ENCODE measurements around the gene SPG7.

GRCh38 chr16:89507214-89507833 is 879 bp upstream of the SPG7 start:
- TF ChIP-seq TARDBP (IDR thresholded peaks at IDR 0.05) (no peak), FOXK2 (IDR thresholded peaks at IDR 0.05) (no peak), SP1 (IDR thresholded peaks at IDR 0.05) (no peak), SUZ12 (IDR thresholded peaks at IDR 0.05) (no peak), HDGF (IDR thresholded peaks at IDR 0.05; ENCODE audit: borderline replicate concordance) (no peak), ZNF384 (IDR thresholded peaks at IDR 0.05) (no peak), NFRKB (IDR thresholded peaks at IDR 0.05) (no peak), BHLHE40 (IDR thresholded peaks at IDR 0.05; ENCODE audit: borderline replicate concordance) (no peak), L3MBTL2 (conservative IDR thresholded peaks at IDR 0.05) (no peak), ARNT (IDR thresholded peaks at IDR 0.05) (no peak), FOXM1 (IDR thresholded peaks at IDR 0.05; ENCODE audit: borderline replicate concordance) (no peak), CTBP1 (IDR thresholded peaks at IDR 0.05; ENCODE audit: borderline replicate concordance) (no peak)
